H9 (cell line): ENCODE data around the gene CTDSP2. TPM values are rescaled to one million over a fixed set of nuclear protein-coding genes. Genes with fewer than 3 reads are reported as not detected.

Experiments
- DNase-seq: peaks from one replicate; pipeline ENCODE4 v3.0.0-alpha.2; 2017
- H2AFZ ChIP-seq: one replicate; pipeline ENCODE4 v1.6.1; 2013; ENCODE audit warnings: mild to moderate bottlenecking, low read length, control low read depth, moderate library complexity
- H2AK5ac ChIP-seq: 2 replicates; pipeline ENCODE4 v1.6.1; 2013; ENCODE audit warnings: low read length, control low read depth, mixed read lengths; ENCODE audit not compliant: insufficient read length
- H2BK120ac ChIP-seq: one replicate; pipeline ENCODE4 v1.6.1; 2013; ENCODE audit warnings: low read depth, mild to moderate bottlenecking, low read length, control low read depth, inconsistent platforms; ENCODE audit not compliant: poor library complexity, severe bottlenecking
- H2BK12ac ChIP-seq: 2 replicates; pipeline ENCODE4 v1.6.1; 2013; ENCODE audit warnings: low read length, control low read depth, mixed read lengths, low read depth; ENCODE audit not compliant: insufficient read length
- H2BK15ac ChIP-seq: 2 replicates; pipeline ENCODE4 v1.6.1; 2013; ENCODE audit warnings: low read depth, low read length, control low read depth
- H2BK20ac ChIP-seq: one replicate; pipeline ENCODE4 v1.6.1; 2013; ENCODE audit warnings: low read depth, mild to moderate bottlenecking, low read length, control low read depth, inconsistent platforms; ENCODE audit not compliant: poor library complexity, severe bottlenecking
- H2BK5ac ChIP-seq: 2 replicates; pipeline ENCODE4 v1.6.1; 2013; ENCODE audit warnings: low read length, control low read depth, mixed read lengths; ENCODE audit not compliant: insufficient read length
- H3K14ac ChIP-seq: 2 replicates; pipeline ENCODE4 v1.6.1; 2013; ENCODE audit warnings: low read length, control low read depth; ENCODE audit not compliant: insufficient read depth
- H3K18ac ChIP-seq: 2 replicates; pipeline ENCODE4 v1.6.1; 2013; ENCODE audit warnings: low read depth, mild to moderate bottlenecking, mixed read lengths, low read length, control low read depth; ENCODE audit not compliant: insufficient read length
- H3K23ac ChIP-seq: 2 replicates; pipeline ENCODE4 v1.6.1; 2013; ENCODE audit warnings: low read length, control low read depth, mixed read lengths, low read depth; ENCODE audit not compliant: insufficient read length
- H3K23me2 ChIP-seq: 2 replicates; pipeline ENCODE4 v1.6.1; 2013; ENCODE audit warnings: low read depth, mild to moderate bottlenecking, mixed read lengths, low read length, control low read depth; ENCODE audit not compliant: insufficient read length, poor library complexity, severe bottlenecking
- H3K27ac ChIP-seq: 2 replicates; pipeline ENCODE4 v1.5.1; 2013; ENCODE audit warnings: low read length, control low read depth, mixed read lengths, low read depth; ENCODE audit not compliant: insufficient read length
- H3K27me3 ChIP-seq: 2 replicates; pipeline ENCODE4 v1.6.1; 2013; ENCODE audit warnings: low read length, control low read depth, inconsistent platforms; ENCODE audit not compliant: insufficient read depth
- H3K4ac ChIP-seq: 2 replicates; pipeline ENCODE4 v1.6.1; 2013; ENCODE audit warnings: low read depth, mild to moderate bottlenecking, control low read depth, inconsistent platforms, low read length, moderate library complexity
- H3K4me1 ChIP-seq: 2 replicates; pipeline ENCODE4 v1.6.1; 2013; ENCODE audit warnings: low read length, control low read depth, inconsistent platforms; ENCODE audit not compliant: insufficient read depth
- H3K4me2 ChIP-seq: 2 replicates; pipeline ENCODE4 v1.6.1; 2013; ENCODE audit warnings: low read length, control low read depth, mixed read lengths; ENCODE audit not compliant: insufficient read length, insufficient read depth
- H3K56ac ChIP-seq: 2 replicates; pipeline ENCODE4 v1.6.1; 2013; ENCODE audit warnings: low read depth, mild to moderate bottlenecking, mixed read lengths, low read length, control low read depth; ENCODE audit not compliant: insufficient read length
- H3K79me1 ChIP-seq: 2 replicates; pipeline ENCODE4 v1.6.1; 2013; ENCODE audit warnings: low read depth, mild to moderate bottlenecking, moderate library complexity, low read length, control low read depth, inconsistent platforms; ENCODE audit not compliant: insufficient read depth, poor library complexity, severe bottlenecking
- H3K79me2 ChIP-seq: 2 replicates; pipeline ENCODE4 v1.6.1; 2013; ENCODE audit warnings: low read length, control low read depth, inconsistent platforms; ENCODE audit not compliant: insufficient read depth
- H3K9ac ChIP-seq: 2 replicates; pipeline ENCODE4 v1.6.1; 2013; ENCODE audit warnings: low read length, control low read depth, mixed read lengths; ENCODE audit not compliant: insufficient read length; ENCODE audit errors: extremely low read depth
- H3K9me3 ChIP-seq: one replicate; pipeline ENCODE4 v1.6.1; 2013; ENCODE audit warnings: low read depth, low read length, inconsistent platforms; ENCODE audit not compliant: control insufficient read depth
- H3T11ph ChIP-seq: one replicate; pipeline ENCODE4 v1.6.1; 2013; ENCODE audit warnings: mild to moderate bottlenecking, low read length, control low read depth, inconsistent platforms
- H4K20me1 ChIP-seq: one replicate; pipeline ENCODE4 v1.6.1; 2013; ENCODE audit not compliant: control insufficient read depth, insufficient read length, insufficient read depth
- H4K5ac ChIP-seq: 2 replicates; pipeline ENCODE4 v1.6.1; 2013; ENCODE audit warnings: low read depth, mild to moderate bottlenecking, mixed read lengths, low read length, control low read depth; ENCODE audit not compliant: insufficient read length
- H4K8ac ChIP-seq: replicated peaks from 2 replicates; pipeline ENCODE4 v1.6.1; 2013; ENCODE audit warnings: low read length, control low read depth, mixed read lengths, low read depth; ENCODE audit not compliant: insufficient read length
- H4K91ac ChIP-seq: 2 replicates; pipeline ENCODE4 v1.6.1; 2013; ENCODE audit warnings: low read depth, mild to moderate bottlenecking, moderate library complexity, mixed read lengths, low read length, control low read depth; ENCODE audit not compliant: insufficient read length
- H3K27ac Mint-ChIP-seq, 3 experiments: 2 replicates in 2 of 3; 3 replicates in 1 of 3; pipeline ENCODE4 v1.8.0; 2020 to 2021; ENCODE audit warnings: mixed read lengths in 3 of 3, mild to moderate bottlenecking in 1 of 3, moderate library complexity in 1 of 3
- H3K27me3 Mint-ChIP-seq: 2 replicates; pipeline ENCODE4 v1.8.0; 2021; ENCODE audit warnings: low read depth, mild to moderate bottlenecking, moderate library complexity, mixed read lengths
- H3K36me3 Mint-ChIP-seq, 3 experiments: 2 replicates in 2 of 3; 3 replicates in 1 of 3; pipeline ENCODE4 v1.8.0; 2020 to 2021; ENCODE audit warnings: low read depth in 3 of 3, mixed read lengths in 3 of 3; ENCODE audit not compliant: insufficient read depth in 1 of 3
- H3K4me1 Mint-ChIP-seq, 2 experiments: 2 replicates each; pipeline ENCODE4 v1.8.0; 2020; ENCODE audit warnings: mixed read lengths in 2 of 2
- H3K4me3 Mint-ChIP-seq, 2 experiments: 2 replicates in 1 of 2; 3 replicates in 1 of 2; pipeline ENCODE4 v1.8.0; 2020 to 2021; ENCODE audit warnings: mild to moderate bottlenecking in 2 of 2, mixed read lengths in 2 of 2, moderate library complexity in 1 of 2
- H3K9me3 Mint-ChIP-seq, 2 experiments: 2 replicates in 1 of 2; 3 replicates in 1 of 2; pipeline ENCODE4 v1.8.0; 2020; ENCODE audit warnings: mild to moderate bottlenecking in 2 of 2, mixed read lengths in 2 of 2, moderate library complexity in 1 of 2
- CTCF ChIP-seq: fragments of 200-600 bp; sonication (generic); conservative IDR thresholded peaks from 3 replicates; pipeline ENCODE4 v1.8.0; 2021; ENCODE audit warnings: antibody characterized with exemption, mild to moderate bottlenecking
- WGBS: extraction: QIAGEN DNeasy Blood & Tissue Kit; methylation state at CpG from one replicate; pipeline ENCODE4 v1.1.7; 2013; ENCODE audit warnings: missing lambda C conversion rate, low lambda C conversion rate, mixed read lengths; ENCODE audit not compliant: insufficient read length; ENCODE audit errors: extremely low coverage; 5-methylcytosine and 5-hydroxymethylcytosine counted together
- total RNA-seq: library from RNA; stranded (reverse); gene quantifications from 2 replicates; pipeline ENCODE4 v1.2.1, GENCODE V29; 2021

Gene CTDSP2
- total RNA-seq, 1 experiment from 2014 or later, result 103 TPM

GRCh38 chr12:57883057-57883456, 36.5 kb upstream of the CTDSP2 start:
- Histone ChIP-seq H3K4me2 (no peak overlapping the region), H3K23me2 (no peaks in the 10 kb centered on the region), H3K18ac (no peak overlapping the region), H2BK120ac (no peak overlapping the region), H3K27me3 (no peaks in the 10 kb centered on the region), H3K56ac (no peak overlapping the region), H3T11ph (no peak overlapping the region), H3K27ac (no peak overlapping the region), H3K4ac (no peak overlapping the region), H4K20me1 (no peaks in the 10 kb centered on the region), H3K79me1 (no peaks in the 10 kb centered on the region), H3K79me2 (no peaks in the 10 kb centered on the region), H3K9ac (no peak overlapping the region), H2AFZ (no peak overlapping the region), H3K4me1 (no peaks in the 10 kb centered on the region), H4K8ac (no peak overlapping the region), H2BK5ac (no peak overlapping the region), H3K9me3 (no peaks in the 10 kb centered on the region), H3K14ac (no peak overlapping the region), H3K23ac (no peak overlapping the region), H4K91ac (no peak overlapping the region), H2AK5ac (no peak overlapping the region), H4K5ac (no peak overlapping the region), H2BK20ac (no peak overlapping the region), H2BK12ac (no peak overlapping the region), H2BK15ac (no peak overlapping the region)
- DNase-seq, result no peak
- peaks cover 3 to 6% of the 10 kb centered on the region in 2 experiments for H3K4me1 Mint-ChIP-seq
- TF ChIP-seq CTCF, result no peak
- no CpG with 5 or more reads among the region's 1 CpG for WGBS
- 0 out of 2 replicates have a peak, but pooled peaks cover 2% of the 10 kb centered on the region for H3K27me3 Mint-ChIP-seq
- peaks cover 0 to 6% of the 10 kb centered on the region in 2 experiments; a peak in 3 of 5 replicates for H3K9me3 Mint-ChIP-seq
- no peak overlapping the region for H3K27ac Mint-ChIP-seq
- H3K4me3 Mint-ChIP-seq, result no peak overlapping the region
- H3K36me3 Mint-ChIP-seq, result no peaks in the 10 kb centered on the region
